OCI-LY3 (cell line): Measurements from ENCODE around the gene PLEKHA8.

Experiments
- H2AFZ ChIP-seq: fragments of 200-600, 300-600 bp; shearing (Covaris generic); 2 replicates; pipeline ENCODE4 v1.6.0; 2014; ENCODE audit warnings: antibody characterized with exemption, low read depth, low read length
- H3K27ac ChIP-seq: fragments of 200-600, 300-600 bp; sonication (generic); 2 replicates; pipeline ENCODE4 v1.5.1; 2014; ENCODE audit warnings: mild to moderate bottlenecking, low read length, moderate library complexity, mixed read lengths
- H3K27me3 ChIP-seq: fragments of 200-600, 300-600 bp; sonication (generic); 2 replicates; pipeline ENCODE4 v1.6.1; 2014; ENCODE audit warnings: low read depth, low read length, mixed read lengths
- H3K36me3 ChIP-seq: fragments of 200-600, 300-600 bp; sonication (generic); replicated peaks from 2 replicates; pipeline ENCODE3; 2014; ENCODE audit warnings: low read depth, low read length, mixed read lengths
- H3K4me1 ChIP-seq: fragments of 300-600, 200-600 bp; sonication (generic); 2 replicates; pipeline ENCODE4 v1.6.1; 2014; ENCODE audit warnings: low read length, mixed read lengths
- H3K4me2 ChIP-seq: fragments of 200-600, 300-600 bp; sonication (generic); 2 replicates; pipeline ENCODE4 v1.6.1; 2014; ENCODE audit warnings: low read length, mixed read lengths
- H3K4me3 ChIP-seq: fragments of 300-600, 200-600 bp; sonication (generic); 2 replicates; pipeline ENCODE4 v1.5.1; 2014; ENCODE audit warnings: antibody characterized with exemption, mild to moderate bottlenecking, low read length, moderate library complexity
- H3K79me2 ChIP-seq: fragments of 300-600, 200-600 bp; shearing (Covaris generic); 2 replicates; pipeline ENCODE4 v1.6.1; 2014; ENCODE audit warnings: mild to moderate bottlenecking, low read length, mixed read lengths
- H3K9ac ChIP-seq: fragments of 300-600, 200-600 bp; shearing (Covaris generic); 2 replicates; pipeline ENCODE4 v1.6.0; 2014; ENCODE audit warnings: mild to moderate bottlenecking, low read length, moderate library complexity
- H3K9me3 ChIP-seq: fragments of 200-600, 300-600 bp; shearing (Covaris generic); 2 replicates; pipeline ENCODE4 v1.6.1; 2014; ENCODE audit warnings: low read length, mixed read lengths; ENCODE audit not compliant: insufficient read depth
- H4K20me1 ChIP-seq: fragments of 200-600, 300-600 bp; sonication (generic); 2 replicates; pipeline ENCODE4 v1.6.1; 2016; ENCODE audit warnings: low read length, mixed read lengths; ENCODE audit not compliant: insufficient read depth
- CTCF ChIP-seq: fragments of 200-600, 300-600 bp; sonication (generic); IDR thresholded peaks from 2 replicates; pipeline ENCODE4 v1.5.1; 2014; ENCODE audit warnings: antibody characterized with exemption, low read length, low read depth
- EZH2phosphoT487 ChIP-seq: fragments of 200-600 bp; shearing (Covaris generic); IDR thresholded peaks from 2 replicates; pipeline ENCODE4 v1.6.1; 2018; ENCODE audit warnings: antibody characterized with exemption, mixed run types, low read depth

The PLEKHA8 gene

GRCh38 chr7:30119890-30120577, 91.8 kb downstream of the PLEKHA8 start:
- no peak for TF ChIP-seq EZH2phosphoT487
- no peak for TF ChIP-seq CTCF
- Histone ChIP-seq H3K27ac (no peak overlapping the region), H3K27me3 (no peaks in the 10 kb centered on the region)

GRCh38 chr7:30133736-30134610, 105.8 kb downstream of the PLEKHA8 start:
- TF ChIP-seq EZH2phosphoT487 (no peak), CTCF (no peak)
- Histone ChIP-seq H4K20me1 (no peaks in the 10 kb centered on the region), H2AFZ (peak overlapping the region; percentile 84), H3K4me2 (peak overlapping the region; percentile 78), H3K36me3 (no peaks in the 10 kb centered on the region), H3K4me1 (peaks cover 5% of the 10 kb centered on the region; the same call in 1 of the 2 replicates), H3K27ac (no peak overlapping the region), H3K9ac (peak overlapping the region; percentile 37; the same call in 1 of the 2 replicates), H3K9me3 (no peaks in the 10 kb centered on the region), H3K27me3 (no peaks in the 10 kb centered on the region), H3K79me2 (peaks cover 36% of the 10 kb centered on the region), H3K4me3 (peak overlapping the region; percentile 90)

More at GRCh38 chr7:30119890-30120577, 91.8 kb downstream of the PLEKHA8 start:
- H3K4me1 ChIP-seq, result peaks cover 10% of the 10 kb centered on the region
- H3K4me2 ChIP-seq, result no peak overlapping the region
- H3K4me3 ChIP-seq, result no peak overlapping the region
- H3K9ac ChIP-seq, result no peak overlapping the region
- H3K36me3 ChIP-seq, result peaks cover 6% of the 10 kb centered on the region
- no peaks in the 10 kb centered on the region for H3K79me2 ChIP-seq
- H3K9me3 ChIP-seq, result no peaks in the 10 kb centered on the region
- H4K20me1 ChIP-seq, result no peaks in the 10 kb centered on the region
- H2AFZ ChIP-seq, result no peak overlapping the region

- H2AFZ ChIP-seq, result peak within 1 kb of the TSS; percentile 84
- peaks cover 41% of the 10 kb centered on the region for H3K79me2 ChIP-seq
- H3K27ac ChIP-seq, result peak within 1 kb of the TSS; percentile 52
- no peaks in the 10 kb centered on the region for H3K9me3 ChIP-seq
- H3K36me3 ChIP-seq, result no peaks in the 10 kb centered on the region
- peak within 1 kb of the TSS; percentile 94 for H3K4me2 ChIP-seq
- H3K4me1 ChIP-seq, result peaks cover 5% of the 10 kb centered on the region; the same call in 1 of the 2 replicates
- H3K4me3 ChIP-seq, result peak within 1 kb of the TSS; percentile 90
- no peak for TF ChIP-seq EZH2phosphoT487
- TF ChIP-seq CTCF, result no peak
- H3K27me3 ChIP-seq, result no peaks in the 10 kb centered on the region
- H4K20me1 ChIP-seq, result no peaks in the 10 kb centered on the region
- peak within 1 kb of the TSS; percentile 80 for H3K9ac ChIP-seq
Measured at GRCh38 chr7:30134611-30135300, 106.5 kb downstream of the PLEKHA8 start, which contains the start of gene MTURN. Gene MTURN, plus strand, starts transcription at chr7:30134986. Its CDS starts 151 bp downstream, at chr7:30135137.
